HG03175 (cell line): ENCODE measurements around the gene EEF1A2.

Source experiments
- ATAC-seq: cut with Tn5 transposase; IDR thresholded peaks from one replicate; pipeline ENCODE4 v1.9.1; 2021; ENCODE audit warnings: mild to moderate bottlenecking, moderate library complexity; ENCODE audit not compliant: unreplicated experiment

EEF1A2 gene

GRCh38 chr20:63471981-63472831, 26.7 kb downstream of the EEF1A2 start, which contains the start of gene KCNQ2:
TSS of gene KCNQ2 (minus strand) at chr20:63472655. CDS start at chr20:63472463, 192 bp downstream.
- no peak for ATAC-seq

- ATAC-seq: no peak
Measured at GRCh38 chr20:63471717-63471980, 27.2 kb downstream of the EEF1A2 start.

GRCh38 chr20:63471002-63471716, 27.7 kb downstream of the EEF1A2 start:
- no peak for ATAC-seq

- no peak for ATAC-seq
Measured at GRCh38 chr20:63470410-63470809, 28.5 kb downstream of the EEF1A2 start.

GRCh38 chr20:63469713-63470101, 29.2 kb downstream of the EEF1A2 start:
- ATAC-seq: no peak

GRCh38 chr20:63469019-63469712, 29.7 kb downstream of the EEF1A2 start:
- ATAC-seq: no peak

GRCh38 chr20:63468421-63468820, 30.5 kb downstream of the EEF1A2 start:
- ATAC-seq: no peak

GRCh38 chr20:63467294-63468083, 31.4 kb downstream of the EEF1A2 start:
- no peak for ATAC-seq

- ATAC-seq: no peak
Measured at GRCh38 chr20:63466861-63467260, 32.0 kb downstream of the EEF1A2 start.

GRCh38 chr20:63466250-63466825, 32.5 kb downstream of the EEF1A2 start:
- no peak for ATAC-seq

GRCh38 chr20:63465380-63466249, 33.3 kb downstream of the EEF1A2 start:
- ATAC-seq: no peak

GRCh38 chr20:63464289-63464635, 34.6 kb downstream of the EEF1A2 start:
- ATAC-seq: no peak

GRCh38 chr20:63463400-63464288, 35.2 kb downstream of the EEF1A2 start:
- no peak for ATAC-seq

GRCh38 chr20:63462244-63462643, 36.6 kb downstream of the EEF1A2 start:
- no peak for ATAC-seq

GRCh38 chr20:63461104-63461763, 37.6 kb downstream of the EEF1A2 start:
- ATAC-seq: no peak

- ATAC-seq: no peak
Measured at GRCh38 chr20:63459070-63459380, 39.9 kb downstream of the EEF1A2 start.

- no peak for ATAC-seq
Measured at GRCh38 chr20:63458170-63459069, 40.5 kb downstream of the EEF1A2 start.
